DMS53 (cell line): ENCODE data around the gene POU3F2.

Source experiments
- DNase-seq: peaks from one replicate; lab custom pipeline; 2025; lab: John Stamatoyannopoulos, UW

The POU3F2 gene

DNA sequence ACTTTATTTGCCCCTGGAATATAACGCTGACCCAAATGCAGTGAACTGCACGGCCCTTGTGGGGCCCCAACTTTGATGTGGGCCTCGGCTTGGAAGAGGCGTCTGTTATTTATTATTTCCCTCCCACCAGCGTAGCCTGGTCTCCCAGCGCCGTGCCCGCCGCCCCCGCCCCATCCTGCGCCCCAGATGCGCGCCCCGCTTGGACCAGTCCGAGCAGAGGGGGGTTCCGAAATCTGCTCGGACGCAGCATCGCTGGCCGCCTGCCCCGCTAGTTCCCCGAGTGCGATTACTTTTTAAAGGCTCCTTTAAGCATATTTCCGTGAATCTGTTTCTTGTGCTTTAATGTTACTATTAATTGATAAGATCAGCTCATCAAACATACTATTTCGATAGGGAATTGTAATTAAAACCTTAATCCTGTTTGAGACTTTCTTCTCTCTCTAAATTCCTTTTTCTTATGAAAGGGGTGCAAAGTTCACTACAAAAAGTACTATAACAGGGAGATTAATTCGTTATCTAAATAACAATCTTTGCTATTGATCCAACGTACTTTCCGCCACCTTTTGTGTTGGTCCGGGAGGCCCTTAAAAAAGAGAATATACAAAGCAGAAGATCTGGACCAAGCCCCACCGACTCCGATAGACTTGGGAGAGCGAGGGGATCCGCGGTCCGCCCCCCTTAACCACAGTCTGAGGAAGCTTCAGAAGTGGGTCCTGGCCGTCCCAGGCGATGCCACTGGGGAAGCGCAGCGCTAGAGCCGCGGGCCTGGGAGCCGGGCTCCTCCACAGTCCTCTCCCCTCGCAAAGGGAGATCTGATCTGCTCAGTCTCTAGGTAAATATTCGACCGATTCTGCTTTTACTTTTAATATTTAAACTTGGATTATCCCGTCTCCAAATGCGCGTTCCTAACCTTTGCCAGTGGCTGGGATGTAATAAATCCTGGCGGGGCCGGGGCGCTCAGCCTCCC is 10.2 kb downstream of the POU3F2 start:
- peak; percentile 60 for DNase-seq

DNA sequence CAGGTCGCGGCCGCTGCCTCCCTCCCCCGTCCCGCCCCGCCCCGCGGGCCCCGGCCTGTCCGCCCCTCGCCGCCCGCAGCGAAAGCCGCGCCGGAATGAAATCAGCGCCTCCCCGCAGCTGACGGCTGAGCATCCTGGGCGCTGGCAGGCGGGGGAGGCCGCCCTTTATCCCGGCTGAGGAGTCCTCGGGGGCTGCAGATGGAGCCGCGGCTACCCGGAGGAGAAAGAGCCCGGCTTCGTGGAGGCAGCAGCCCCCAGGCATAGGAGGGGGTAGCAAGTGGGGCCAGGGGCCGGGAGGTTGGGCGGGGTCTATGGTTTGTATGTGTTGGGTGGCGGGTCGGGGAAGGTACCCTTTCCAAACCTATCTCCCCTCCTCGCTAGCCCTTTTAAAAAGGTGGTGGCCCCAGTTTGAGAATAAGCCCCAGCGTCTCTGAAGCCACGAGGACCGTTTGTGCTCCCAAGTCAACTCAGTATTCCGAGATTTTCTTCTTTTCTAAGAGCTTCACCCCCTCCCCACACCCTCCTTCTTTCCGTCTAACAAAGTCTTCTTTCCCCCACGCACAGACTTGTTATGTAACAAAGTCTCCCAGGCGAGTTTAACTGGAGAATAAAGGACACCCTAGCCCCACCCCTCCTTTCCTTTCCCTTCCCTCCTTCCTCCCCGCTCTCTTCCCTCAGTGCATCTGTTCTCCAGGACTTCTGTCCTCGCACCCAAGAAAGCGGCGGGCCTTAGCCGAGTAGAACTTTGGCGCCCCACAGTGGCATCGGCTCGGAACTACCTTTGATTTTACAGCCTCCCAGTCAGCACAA is 11.0 kb downstream of the POU3F2 start:
- peak; percentile 87 for DNase-seq

DNA sequence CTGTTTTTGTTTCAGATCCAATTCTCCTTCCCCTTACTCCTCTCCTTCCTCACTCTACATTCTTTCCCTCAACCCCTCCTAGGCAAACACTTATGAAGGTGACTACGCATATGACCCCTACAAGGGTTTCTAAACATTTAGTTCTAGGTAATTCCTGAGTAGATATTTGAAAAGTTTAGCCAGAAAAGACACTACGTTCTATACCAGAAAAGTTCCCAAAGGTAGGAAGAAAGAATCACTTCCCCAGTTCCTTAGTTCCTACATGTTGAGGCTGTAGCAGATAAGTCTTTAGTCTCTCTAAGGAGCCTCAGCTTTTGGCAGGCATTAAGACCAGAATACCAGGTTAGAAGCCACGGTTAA is 11.6 kb downstream of the POU3F2 start:
- no peak for DNase-seq

DNA sequence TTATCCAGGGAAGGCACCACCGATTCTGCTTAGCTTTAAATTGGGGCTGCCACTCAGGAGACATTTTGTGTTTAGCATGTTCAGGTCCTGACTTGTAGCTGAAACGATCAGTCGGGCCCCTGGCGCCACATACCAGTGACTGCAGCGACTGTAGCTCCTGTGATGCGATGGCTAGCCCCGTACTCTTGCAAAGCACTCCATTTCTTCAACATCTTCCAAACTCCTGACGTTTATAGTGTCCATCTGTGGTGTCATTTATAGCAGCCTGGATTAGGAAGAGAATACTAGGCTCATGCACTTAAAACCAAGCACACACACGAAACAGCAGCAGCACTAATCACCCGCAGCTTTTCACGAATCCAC is 13.0 kb downstream of the POU3F2 start:
- DNase-seq, result no peak

DNA sequence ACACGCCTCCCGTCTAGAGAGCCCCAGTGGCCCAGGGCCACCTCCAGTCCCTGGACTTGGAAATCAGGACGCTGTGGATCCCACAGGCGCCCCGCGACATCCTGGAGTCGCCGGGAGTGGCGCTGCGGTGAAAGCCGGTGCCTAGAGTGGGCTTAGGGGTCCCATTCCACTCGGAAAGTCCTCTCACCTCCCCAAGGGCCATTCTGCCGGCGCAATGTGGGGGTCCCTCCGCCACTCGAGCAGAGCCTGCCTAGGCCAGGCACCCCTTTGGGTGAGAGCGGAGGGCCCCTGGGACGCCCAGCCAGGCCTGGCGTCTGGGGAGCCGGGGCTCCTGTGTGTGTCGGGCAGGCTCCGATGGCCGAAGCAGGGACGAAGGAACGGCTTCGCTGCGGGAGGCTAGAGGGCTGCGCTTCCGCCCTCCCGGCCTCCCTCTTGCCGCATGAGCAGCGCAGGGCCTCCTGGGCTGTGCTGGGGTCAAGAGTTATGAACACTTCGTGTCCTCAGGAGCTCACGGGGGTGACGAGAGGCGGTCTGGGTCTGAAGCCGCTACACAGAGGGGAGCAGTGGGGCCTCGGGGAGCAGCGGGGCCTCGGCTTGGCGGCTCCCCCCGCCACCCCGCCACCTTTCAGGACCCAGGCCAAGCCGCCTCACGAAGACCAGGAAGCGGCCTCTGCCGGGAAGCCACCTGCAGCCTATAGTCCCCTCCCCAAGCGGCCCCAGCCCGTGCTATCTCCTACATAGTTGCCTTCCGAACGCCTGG is 13.6 kb downstream of the POU3F2 start:
- DNase-seq, result peak; percentile 53

DNA sequence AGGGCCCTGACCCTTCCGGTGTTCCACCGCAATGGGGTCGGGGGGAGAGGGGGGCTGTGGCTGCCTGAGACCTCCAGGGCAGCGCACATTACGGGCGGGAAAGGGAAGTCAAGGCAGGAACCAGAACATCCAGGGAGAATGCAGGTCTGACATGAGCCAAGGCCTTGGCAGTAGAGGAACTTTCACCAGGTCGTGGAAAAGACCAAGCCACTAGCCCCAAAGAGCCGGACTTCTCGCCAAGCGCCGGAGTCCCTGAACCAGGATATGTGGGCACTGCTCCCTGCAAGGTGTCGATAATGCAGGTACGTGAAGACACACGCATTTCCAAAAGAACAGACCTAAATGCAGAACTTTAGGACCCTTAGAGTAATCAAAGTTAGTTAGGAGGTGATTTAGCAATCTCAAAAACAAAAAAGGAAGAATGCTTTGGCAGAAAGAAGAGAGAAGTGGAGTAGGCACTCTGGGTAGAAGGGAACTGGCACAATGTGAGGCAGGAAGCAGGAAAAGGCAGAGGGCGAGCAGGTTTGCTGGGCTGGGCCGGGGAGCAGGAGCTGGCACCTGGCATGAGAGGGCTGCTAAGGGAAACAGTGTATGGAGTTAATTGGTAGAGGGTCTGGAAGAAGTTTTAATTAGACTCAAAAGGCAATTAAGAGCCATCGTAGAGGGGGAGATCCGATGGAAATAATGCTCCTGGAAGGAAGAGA is 14.3 kb downstream of the POU3F2 start:
- DNase-seq, result no peak

DNA sequence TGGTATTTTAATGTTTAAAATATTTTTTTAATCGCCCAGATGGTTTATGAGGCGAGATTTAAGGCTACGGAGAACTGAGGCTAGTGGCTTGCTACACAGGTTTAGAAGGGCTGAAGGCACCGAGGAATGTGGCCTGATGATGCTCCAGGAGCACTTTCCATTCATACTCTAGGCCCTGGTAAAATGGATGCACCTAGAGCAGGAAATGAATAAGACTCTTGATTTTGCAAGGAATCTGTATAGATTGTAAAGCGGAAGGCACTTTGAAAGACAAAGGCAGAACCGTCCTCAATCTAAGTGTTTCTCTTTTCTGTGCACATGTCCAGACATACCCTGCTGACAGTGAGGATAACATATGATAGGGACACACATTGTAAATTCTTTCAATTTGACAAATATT is 30.1 kb downstream of the POU3F2 start:
- DNase-seq, result no peak

DNA sequence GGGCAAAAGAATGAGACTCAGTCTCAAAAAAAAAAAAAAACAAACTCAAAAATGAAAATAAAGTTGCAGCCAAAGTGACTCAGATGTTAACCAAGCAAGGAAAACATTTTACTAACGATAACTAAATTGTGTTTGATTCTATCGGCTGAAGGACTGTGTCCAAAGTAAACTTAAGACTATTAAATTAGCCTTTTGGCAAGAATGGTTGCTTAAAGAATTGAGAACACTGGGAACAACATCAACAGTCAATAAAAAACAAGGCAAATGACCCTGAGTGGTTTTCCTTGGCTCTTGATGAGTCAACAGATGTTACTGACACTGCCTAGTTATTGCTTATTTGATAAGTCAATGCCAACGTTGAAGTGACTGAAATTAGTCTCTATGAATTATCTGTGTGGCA is 36.7 kb downstream of the POU3F2 start:
- no peak for DNase-seq

DNA sequence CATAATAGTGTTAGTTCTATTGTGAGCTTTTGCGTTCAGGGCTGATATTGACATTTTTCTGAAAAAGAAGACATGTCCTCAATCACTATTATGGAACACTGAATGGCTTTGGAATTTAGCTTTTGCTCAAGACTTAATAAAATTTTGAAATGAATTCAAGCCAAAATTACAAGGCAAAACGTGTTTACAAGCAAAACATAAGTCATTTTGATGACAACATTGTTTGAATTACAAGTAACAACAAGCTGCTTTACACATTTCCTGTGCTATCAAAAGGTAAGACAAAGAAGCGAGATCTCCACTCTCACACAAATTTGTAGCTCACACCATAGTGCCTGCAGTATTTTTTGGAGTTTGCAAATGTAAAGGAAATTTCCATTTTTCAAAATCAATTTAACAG is 37.4 kb downstream of the POU3F2 start:
- DNase-seq, result no peak

DNA sequence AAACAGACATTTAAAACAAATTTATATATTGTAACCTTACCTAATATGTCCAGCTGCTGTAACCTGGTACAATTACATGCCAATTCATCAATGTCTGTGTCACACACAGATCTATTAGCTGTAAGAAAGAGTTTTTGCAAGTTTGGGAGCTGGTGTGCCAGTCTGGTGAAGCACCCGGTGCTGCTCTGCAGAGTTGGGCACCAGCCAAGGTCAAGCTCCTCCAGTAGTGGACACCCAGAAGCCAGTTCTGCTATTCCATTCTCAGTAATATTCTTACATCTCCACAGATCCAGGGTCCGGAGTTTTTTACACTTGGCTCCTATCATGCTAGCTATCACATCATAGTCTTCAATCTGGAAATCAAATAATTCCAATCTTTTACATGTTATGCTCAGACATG is 41.0 kb downstream of the POU3F2 start:
- DNase-seq, result no peak

DNA sequence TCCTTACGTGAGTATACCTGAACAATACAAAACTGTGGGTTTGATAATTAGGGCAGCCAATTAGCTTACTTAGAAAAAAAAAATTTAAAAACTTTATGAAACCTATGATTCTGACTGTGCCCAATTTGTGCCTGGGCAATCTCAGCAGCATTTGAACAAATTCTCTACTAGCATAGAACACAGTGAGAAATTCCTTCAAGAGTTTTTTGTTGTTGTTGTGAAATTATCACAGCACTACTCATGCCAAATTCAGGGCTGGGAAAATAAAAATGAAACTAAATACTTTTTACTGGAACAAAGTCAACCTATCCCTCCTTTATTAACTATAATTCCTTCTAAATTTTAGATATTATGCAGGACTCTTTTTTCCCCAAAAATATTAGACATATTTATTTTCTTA is 42.9 kb downstream of the POU3F2 start:
- DNase-seq, result no peak

DNA sequence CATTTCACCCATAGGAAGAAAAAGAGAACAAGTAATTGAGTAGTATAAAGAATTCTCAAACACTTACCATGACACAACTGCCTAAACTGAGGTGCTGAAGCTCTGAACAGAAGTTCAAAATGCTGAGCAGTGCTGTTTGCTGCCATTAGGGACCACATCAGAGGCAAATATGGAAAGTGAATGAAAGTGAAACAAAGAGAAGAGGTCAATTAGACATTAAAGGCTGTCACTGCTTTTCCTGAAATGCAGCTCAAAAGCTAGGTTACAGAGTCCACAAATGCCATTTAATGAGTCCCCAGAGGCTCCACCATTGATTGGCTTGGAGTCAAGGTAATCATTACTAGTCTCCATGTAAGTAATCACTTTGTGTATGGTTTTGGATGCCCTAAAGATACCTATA is 46.1 kb downstream of the POU3F2 start:
- no peak for DNase-seq

DNA sequence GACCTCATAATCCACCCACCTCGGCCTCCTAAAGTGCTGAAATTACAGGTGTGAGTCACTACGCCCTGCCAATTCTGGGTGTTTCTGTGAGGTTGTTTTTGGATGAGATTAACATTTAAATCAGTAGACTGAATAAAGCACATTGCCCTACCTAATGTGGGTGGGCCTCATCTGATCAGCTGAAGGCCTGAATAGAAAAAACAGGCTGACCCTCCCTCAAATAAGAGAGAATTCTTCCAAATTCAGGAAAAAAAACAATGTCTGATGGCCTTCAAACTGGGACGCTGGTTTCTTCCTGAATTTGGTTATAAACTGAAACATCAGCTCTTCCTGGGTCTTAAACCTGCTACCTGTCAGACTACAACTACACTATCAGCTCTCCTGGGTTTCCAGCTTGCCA is 51.0 kb downstream of the POU3F2 start:
- no peak for DNase-seq

DNA sequence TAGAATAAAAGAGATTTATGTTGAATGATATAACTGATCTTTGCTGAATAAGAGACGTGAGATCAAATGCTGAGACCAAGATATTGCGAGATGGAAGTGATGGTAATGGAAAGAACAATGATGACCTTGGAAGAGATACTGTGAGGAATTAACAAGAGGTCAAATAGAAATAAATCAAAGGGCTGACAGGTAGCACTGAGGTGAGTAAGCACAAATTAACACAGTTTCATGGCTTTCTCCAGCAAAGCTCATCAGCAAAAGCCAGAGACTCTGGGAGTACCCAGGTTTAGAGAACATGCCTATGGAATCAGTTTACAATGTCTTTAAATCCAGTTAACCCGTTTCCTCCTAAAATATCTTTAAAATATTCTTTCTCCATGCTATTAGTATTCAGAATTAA is 53.3 kb downstream of the POU3F2 start:
- DNase-seq, result no peak
